CD4-positive, alpha-beta T cell treated with Interleukin-12 subunit alpha and Interleukin-12 subunit beta, for 1 hour (primary cell): ENCODE results near the gene FETUB.

Experiments used
- DNase-seq: peaks from one replicate; pipeline ENCODE4 v3.0.0-alpha.2; 2020

FETUB gene

GRCh38 chr3:186639778-186640472, at the start of gene FETUB:
FETUB (plus strand) TSS chr3:186640399; CDS start chr3:186640461, 62 bp downstream.
- DNase-seq = no peak

- DNase-seq = no peak
Measured at GRCh38 chr3:186590580-186591295, 49.5 kb upstream of the FETUB start.

- no peak for DNase-seq
Measured at GRCh38 chr3:186592682-186593081, 47.5 kb upstream of the FETUB start.

GRCh38 chr3:186593862-186594261, 46.3 kb upstream of the FETUB start:
- no peak for DNase-seq

GRCh38 chr3:186594591-186595113, 45.5 kb upstream of the FETUB start:
- DNase-seq = no peak

GRCh38 chr3:186596568-186597287, 43.5 kb upstream of the FETUB start:
- DNase-seq = no peak

GRCh38 chr3:186598108-186598784, 42.0 kb upstream of the FETUB start:
- no peak for DNase-seq

- DNase-seq = no peak
Measured at GRCh38 chr3:186598794-186599141, 41.4 kb upstream of the FETUB start.

- DNase-seq = no peak
Measured at GRCh38 chr3:186599142-186599784, 40.9 kb upstream of the FETUB start.

GRCh38 chr3:186599785-186600166, 40.4 kb upstream of the FETUB start:
- DNase-seq = no peak

- DNase-seq = no peak
Measured at GRCh38 chr3:186600896-186601295, 39.3 kb upstream of the FETUB start.

GRCh38 chr3:186603159-186603558, 37.0 kb upstream of the FETUB start:
- no peak for DNase-seq

- DNase-seq = no peak
Measured at GRCh38 chr3:186605078-186605477, 35.1 kb upstream of the FETUB start.

GRCh38 chr3:186605561-186606545, 34.3 kb upstream of the FETUB start:
- DNase-seq = no peak

- no peak for DNase-seq
Measured at GRCh38 chr3:186608624-186609215, 31.5 kb upstream of the FETUB start.

GRCh38 chr3:186609247-186609868, 30.8 kb upstream of the FETUB start:
- DNase-seq = no peak

GRCh38 chr3:186612065-186612464, 28.1 kb upstream of the FETUB start:
- no peak for DNase-seq

- DNase-seq = no peak
Measured at GRCh38 chr3:186612721-186613636, 27.2 kb upstream of the FETUB start, which contains the start of gene AHSG. AHSG (plus strand) TSS chr3:186613060; CDS start chr3:186613142, 82 bp downstream.

- DNase-seq = no peak
Measured at GRCh38 chr3:186613637-186614265, 26.4 kb upstream of the FETUB start.
